Psoas muscle (tissue), 8 donors: Measurements from ENCODE around the gene ELAVL3. TPM values are rescaled to one million over a fixed set of nuclear protein-coding genes. Genes with fewer than 3 reads are reported as not detected.
A peak's percentile ranks its signal among the peaks of the same experiment; 100 is the strongest.

ENCODE experiments used
- ATAC-seq, 4 donors: fragments of 200-7000 bp; cut with Tn5 transposase; one replicate each; pipeline ENCODE4 v1.9.1; 2020; ENCODE audit warnings: moderate library complexity in 3 of 4, mild to moderate bottlenecking in 2 of 4
- DNase-seq, 2 donors: peaks; one replicate each; pipeline ENCODE4 v3.0.0-alpha.2; 2020
- H3K27ac ChIP-seq: fragments of 200-600 bp; one replicate; pipeline ENCODE4 v1.8.0; 2022
- H3K27me3 ChIP-seq, 3 donors: fragments of 200-600 bp in 1 of 3; one replicate each; pipeline versions ENCODE4 v1.6.1 to v1.8.0; 2013 to 2022; ENCODE audit warnings: low read length in 2 of 3, mild to moderate bottlenecking in 2 of 3, moderate library complexity in 1 of 3; ENCODE audit not compliant: insufficient read depth in 3 of 3
- H3K36me3 ChIP-seq, 2 donors: fragments of 200-600 bp in 1 of 2; one replicate each; pipeline versions ENCODE4 v1.6.1 to v1.8.0; 2013 to 2022; ENCODE audit warnings: low read depth in 1 of 2, mild to moderate bottlenecking in 1 of 2, moderate library complexity in 1 of 2; ENCODE audit not compliant: insufficient read depth in 1 of 2
- H3K4me1 ChIP-seq: fragments of 200-600 bp; one replicate; pipeline ENCODE4 v1.8.0; 2022
- H3K4me3 ChIP-seq: fragments of 200-600 bp; one replicate; pipeline ENCODE4 v1.8.0; 2022; ENCODE audit warnings: mild to moderate bottlenecking
- H3K9me3 ChIP-seq: fragments of 200-600 bp; one replicate; pipeline ENCODE4 v1.8.0; 2022
- CTCF ChIP-seq: fragments of 200-600 bp; IDR thresholded peaks from one replicate; pipeline ENCODE4 v1.8.0; 2022; ENCODE audit warnings: antibody characterized with exemption
- WGBS, 3 donors: extraction: QIAGEN DNeasy Blood & Tissue Kit; methylation state at CpG; one replicate each; pipeline versions ENCODE4 v1.1.6 to v1.1.7; 2013; 5-methylcytosine and 5-hydroxymethylcytosine counted together
- intact Hi-C, 2 donors: fragments of 100-400 bp; cut with DNase I; formaldehyde crosslinking; loops; one replicate each; pipeline versions ENCODE4 v1.11.0 to v1.14.2; 2022
- polyA plus RNA-seq, 3 donors: library from polyadenylated mRNA; stranded (reverse); fragments of 200-250 nt; gene quantifications; one replicate each; pipeline ENCODE4 v1.2.3, GENCODE V29; 2013
- total RNA-seq, 4 donors: library from RNA; stranded (reverse); fragmentation: NEBNext Ultra II Directional in 2 of 4; extraction: Animal tissue kit (Norgen Biotek cat#: 25700) in 2 of 4; gene quantifications; one replicate each; pipeline versions ENCODE4 v1.2.1 to v1.2.4, GENCODE V29; 2021 to 2023
- donor health status: healthy with polysubstance abuse.
- donor health status: DM: no; HTN: no; CAD: no; lungs with moderate emphysema.
- donor health status: Bipolar disorder and iron deficiency.
- donor health status: healthy.
- donor health status: DM: yes; HTN: yes; CAD: no.
- donor health status: DM: no; HTN: no; CAD: no.
- donor health status: DM: no; HTN: no; CAD: no.
- donor health status: DM: yes; HTN: yes; CAD: no.

The ELAVL3 gene
- total and polyA plus RNA-seq, 7 donors = 0.03 TPM; not detected in 6

GRCh38 chr19:11451871-11452619 lies 28.8 kb downstream of the ELAVL3 start:
- Histone ChIP-seq H3K27me3 (peaks cover 0 to 17% (median 10%) of the 10 kb centered on the region in 3 donors), H3K4me1 (no peaks in the 10 kb centered on the region), H3K4me3 (no peak overlapping the region), H3K27ac (no peak overlapping the region), H3K9me3 (no peaks in the 10 kb centered on the region), H3K36me3 (peaks cover 0 to 34% of the 10 kb centered on the region in 2 donors)
- ATAC-seq = no peak
- WGBS, 3 donors = 24 to 30% (median 26%) methylated on average over 25 of the region's 25 CpGs
- TF ChIP-seq CTCF = no peak
- intact Hi-C loops = no loop called here
- no peak for DNase-seq

GRCh38 chr19:11451327-11451870 lies 29.4 kb downstream of the ELAVL3 start:
- 24 to 38% (median 25%) methylated on average over 10 to 13 of the region's 13 CpGs for WGBS, 3 donors
- Histone ChIP-seq H3K27me3 (peaks cover 0 to 17% (median 10%) of the 10 kb centered on the region in 3 donors), H3K27ac (no peak overlapping the region), H3K4me3 (no peak overlapping the region), H3K4me1 (no peaks in the 10 kb centered on the region), H3K9me3 (no peaks in the 10 kb centered on the region), H3K36me3 (peaks cover 0 to 41% of the 10 kb centered on the region in 2 donors)
- intact Hi-C loops = no loop called here
- TF ChIP-seq CTCF = no peak
- DNase-seq (no peak), ATAC-seq (no peak)

- intact Hi-C loops = no loop called here
- peaks cover 0 to 45% of the 10 kb centered on the region in 2 donors for H3K36me3 ChIP-seq
- H3K4me3 ChIP-seq = no peak overlapping the region
- ATAC-seq (peak in 1 of 4 donors; percentile 16), DNase-seq (no peak)
- WGBS, 3 donors = 83 to 85% (median 85%) methylated on average over 21 of the region's 21 CpGs
- no peak overlapping the region for H3K27ac ChIP-seq
- no peaks in the 10 kb centered on the region for H3K9me3 ChIP-seq
- no peak for TF ChIP-seq CTCF
- no peaks in the 10 kb centered on the region for H3K4me1 ChIP-seq
- H3K27me3 ChIP-seq = peaks cover 0 to 17% (median 10%) of the 10 kb centered on the region in 3 donors
Observed at GRCh38 chr19:11450570-11451326, 30.1 kb downstream of the ELAVL3 start.

GRCh38 chr19:11448923-11449554 lies 31.8 kb downstream of the ELAVL3 start:
- H3K36me3 ChIP-seq = peaks cover 0 to 61% of the 10 kb centered on the region in 2 donors
- H3K4me3 ChIP-seq = no peak overlapping the region
- DNase-seq = no peak
- no peak for TF ChIP-seq CTCF
- ATAC-seq = no peak
- peaks cover 0 to 10% (median 8%) of the 10 kb centered on the region in 3 donors for H3K27me3 ChIP-seq
- H3K9me3 ChIP-seq = no peaks in the 10 kb centered on the region
- WGBS, 3 donors = 94 to 95% (median 94%) methylated on average over 26 to 31 of the region's 31 CpGs
- no peak overlapping the region for H3K27ac ChIP-seq
- no peaks in the 10 kb centered on the region for H3K4me1 ChIP-seq
- intact Hi-C loops = loop anchor here in 1 of 2 donors (5.0 kb wide), 1 partner anchor 157 kb away; no protein-coding TSS in a partner anchor
